ENCODE results near the gene TSC2.
"Not testable (repeated sequence)": the region's sequence is repeated elsewhere in the genome, so short reads cannot be mapped to it uniquely, and the experiment has no call there.

TSC2 gene

GRCh38 chr16:2086106-2086742, 38.4 kb downstream of the TSC2 start:
- no peak for DNase-seq (ENCODE audit: low read depth in 2 of 2)

- no peak for DNase-seq (ENCODE audit: low read depth in 2 of 2)
Measured at GRCh38 chr16:2086812-2087747, 39.3 kb downstream of the TSC2 start.

- DNase-seq (ENCODE audit: low read depth in 2 of 2): no peak
Measured at GRCh38 chr16:2087748-2088631, 40.2 kb downstream of the TSC2 start.

- DNase-seq (ENCODE audit: low read depth in 2 of 2): no peak
Measured at GRCh38 chr16:2088759-2089358, 41.1 kb downstream of the TSC2 start.

GRCh38 chr16:2089706-2090480, 42.1 kb downstream of the TSC2 start:
- no peak for DNase-seq (ENCODE audit: low read depth in 2 of 2)

GRCh38 chr16:2090481-2090776, 42.6 kb downstream of the TSC2 start:
- no peak for DNase-seq (ENCODE audit: low read depth in 2 of 2)

- no peak for DNase-seq (ENCODE audit: low read depth in 2 of 2)
Measured at GRCh38 chr16:2090777-2091546, 43.2 kb downstream of the TSC2 start.

GRCh38 chr16:2091547-2092255, 43.9 kb downstream of the TSC2 start:
- DNase-seq (ENCODE audit: low read depth in 2 of 2): no peak

GRCh38 chr16:2092256-2092620, 44.5 kb downstream of the TSC2 start:
- DNase-seq (ENCODE audit: low read depth in 2 of 2): no peak

GRCh38 chr16:2092866-2093265, 45.1 kb downstream of the TSC2 start:
- no peak for DNase-seq (ENCODE audit: low read depth in 2 of 2)

DNA sequence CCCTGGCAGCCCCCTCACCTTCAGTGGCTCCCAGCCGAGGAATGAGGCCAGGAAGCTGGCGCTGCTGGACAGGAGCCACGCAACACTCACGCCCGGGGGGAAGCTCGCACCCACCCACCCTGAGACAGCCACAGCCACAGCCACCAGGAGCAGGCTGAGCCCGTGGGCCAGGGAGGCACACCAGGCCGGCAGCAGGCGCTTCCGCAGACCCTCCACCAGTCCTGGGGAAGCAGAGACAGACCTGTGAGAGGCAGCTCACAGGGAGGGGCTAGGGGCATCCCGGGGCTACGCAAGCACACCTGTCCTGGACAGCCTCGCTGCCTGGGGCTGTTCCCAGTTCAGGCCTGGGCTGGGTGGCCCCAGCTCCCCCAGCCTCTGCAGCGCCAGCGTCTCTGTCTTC, 46.0 kb downstream of the TSC2 start:
- no peak for DNase-seq (ENCODE audit: low read depth in 2 of 2)

DNA sequence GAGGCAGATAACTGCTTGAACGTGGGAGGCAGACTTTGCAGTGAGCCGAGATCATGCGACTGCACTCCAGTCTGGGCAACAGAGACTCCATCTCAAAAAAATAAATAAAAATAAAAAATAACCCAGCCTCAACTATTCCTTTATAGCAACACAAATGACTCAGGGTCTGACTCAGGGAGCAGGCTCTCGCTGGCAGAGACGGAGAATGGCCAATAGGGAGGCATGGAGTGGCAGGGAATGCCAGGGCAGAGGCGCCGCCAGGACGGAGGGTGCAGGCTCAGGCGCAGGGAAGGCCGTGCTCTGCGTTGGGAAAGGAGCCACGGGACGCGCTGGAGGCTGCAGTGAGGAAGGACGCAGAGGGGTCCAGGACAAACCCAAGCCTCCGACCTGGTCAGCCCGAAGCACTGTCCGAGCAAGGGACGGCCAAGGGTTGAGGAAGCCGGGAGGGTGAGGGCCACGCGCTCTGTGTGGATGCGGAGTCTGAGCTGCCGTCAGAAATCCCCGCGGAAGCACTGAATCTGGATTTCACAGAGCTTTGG, 47.6 kb downstream of the TSC2 start:
- DNase-seq (ENCODE audit: low read depth in 2 of 2): no peak

- DNase-seq (ENCODE audit: low read depth in 2 of 2): no peak
Measured at GRCh38 chr16:2095918-2096582, 48.3 kb downstream of the TSC2 start.

GRCh38 chr16:2096853-2097595, 49.2 kb downstream of the TSC2 start:
- no peak for DNase-seq (ENCODE audit: low read depth in 2 of 2)

DNA sequence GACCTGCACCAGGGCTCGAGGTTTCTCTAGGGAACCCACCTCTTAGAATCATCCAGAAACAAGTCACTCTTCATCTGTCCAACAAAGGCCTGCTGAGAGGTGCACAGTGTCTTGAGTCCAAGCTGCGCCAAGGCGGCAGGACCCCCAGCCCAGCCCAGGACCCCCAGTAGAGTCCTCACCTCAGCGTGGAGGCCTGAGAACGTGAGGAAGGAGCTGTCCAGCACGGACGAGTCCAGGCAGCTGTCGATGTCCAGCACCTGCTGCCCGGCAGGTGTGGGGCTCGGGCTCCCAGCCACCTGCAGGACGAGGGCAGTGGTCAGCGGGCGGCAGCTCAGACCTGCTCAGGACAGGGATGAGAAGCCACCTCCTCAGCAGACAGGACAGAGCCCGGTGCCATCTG, 49.9 kb downstream of the TSC2 start:
- DNase-seq (ENCODE audit: low read depth in 2 of 2): not testable (repeated sequence)

GRCh38 chr16:2101581-2101980, 53.8 kb downstream of the TSC2 start:
- not testable (repeated sequence) for DNase-seq (ENCODE audit: low read depth in 2 of 2)

DNA sequence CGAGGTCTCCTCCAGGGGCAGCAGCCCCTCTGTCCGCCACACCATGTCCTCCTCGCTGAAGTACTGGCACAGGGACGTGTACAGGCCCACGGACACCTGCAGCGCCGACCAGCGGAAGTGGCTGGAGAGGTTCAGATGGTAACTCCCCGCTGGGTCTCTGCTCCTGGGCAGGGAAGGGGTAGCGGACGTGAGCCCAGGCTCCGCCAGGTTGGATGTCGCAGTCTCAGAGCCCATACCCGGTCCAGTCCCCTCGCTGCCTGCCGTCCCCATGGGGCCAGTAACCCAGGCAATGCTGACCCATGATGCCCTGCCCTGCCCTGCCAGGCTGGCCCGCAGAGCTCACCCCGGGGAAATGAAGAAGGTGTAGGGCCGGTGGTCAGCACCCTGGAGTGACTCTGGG, 54.7 kb downstream of the TSC2 start:
- no peak for DNase-seq (ENCODE audit: low read depth in 2 of 2)

- DNase-seq (ENCODE audit: low read depth in 2 of 2): not testable (repeated sequence)
Measured at GRCh38 chr16:2104464-2104863, 56.7 kb downstream of the TSC2 start.
